A549 (cell line): ENCODE measurements around the gene PAPLN.
"Not testable (repeated sequence)": the region's sequence is repeated elsewhere in the genome, so short reads cannot be mapped to it uniquely, and the experiment has no call there.

Source experiments
- CBX8 ChIP-seq: fragments of 200-600 bp; sonication (generic); IDR thresholded peaks from 2 replicates; pipeline ENCODE4 v1.6.1; 2016
- FOSL2 ChIP-seq, 2 experiments: fragments of 450-650 bp in 1 of 2; fragments of >200 bp in 1 of 2; sonication (Bioruptor Twin) in 1 of 2; formaldehyde crosslinking; IDR thresholded peaks; 2 replicates each; pipeline versions ENCODE4 v1.5.0 to v1.6.1; 2016 to 2020; ENCODE audit warnings: mild to moderate bottlenecking in 1 of 2, moderate library complexity in 1 of 2
- JUNB ChIP-seq: fragments of >200 bp; sonication (Bioruptor Twin); formaldehyde crosslinking; IDR thresholded peaks from 2 replicates; pipeline ENCODE4 v1.6.1; 2016
- POLR2A ChIP-seq: IDR thresholded peaks from 2 replicates; pipeline ENCODE4 v1.6.1; 2012; ENCODE audit warnings: mild to moderate bottlenecking, low read length
- RAD21 ChIP-seq, 2 experiments: fragments of >200 bp in 1 of 2; sonication (Bioruptor Twin) in 1 of 2; formaldehyde crosslinking in 1 of 2; IDR thresholded peaks in 1 of 2; conservative IDR thresholded peaks in 1 of 2; 2 replicates in 1 of 2; 3 replicates in 1 of 2; pipeline ENCODE4 v1.6.1; 2012 to 2018; ENCODE audit warnings: inconsistent platforms in 1 of 2
- USF2 ChIP-seq: fragments of 450-650 bp; IDR thresholded peaks from 2 replicates; pipeline ENCODE4 v1.6.1; 2014; ENCODE audit warnings: antibody characterized with exemption
- ZC3H11A ChIP-seq: fragments of 450-650 bp; IDR thresholded peaks from 2 replicates; pipeline ENCODE4 v1.6.1; 2014; ENCODE audit warnings: antibody characterized with exemption, mild to moderate bottlenecking
- TF ChIP-seq, protein P1 (sequence below): fragments of >200 bp; sonication (Bioruptor Twin); formaldehyde crosslinking; IDR thresholded peaks from 3 replicates; pipeline ENCODE4 v1.5.1; 2016
- TF ChIP-seq, protein P2 (sequence below): IDR thresholded peaks from 2 replicates; pipeline ENCODE4 v1.6.1; 2012

- not testable (repeated sequence) for TF ChIP-seq USF2; JUNB; POLR2A; FOSL2 (IDR thresholded peaks at IDR 0.05); FOSL2 (CRISPR knock-in tag; IDR thresholded peaks at IDR 0.05); RAD21 (conservative IDR thresholded peaks at IDR 0.05 in 1 of 2, IDR thresholded peaks at IDR 0.05 in 1 of 2); ZC3H11A; CBX8
- TF ChIP-seq, protein P1, sequence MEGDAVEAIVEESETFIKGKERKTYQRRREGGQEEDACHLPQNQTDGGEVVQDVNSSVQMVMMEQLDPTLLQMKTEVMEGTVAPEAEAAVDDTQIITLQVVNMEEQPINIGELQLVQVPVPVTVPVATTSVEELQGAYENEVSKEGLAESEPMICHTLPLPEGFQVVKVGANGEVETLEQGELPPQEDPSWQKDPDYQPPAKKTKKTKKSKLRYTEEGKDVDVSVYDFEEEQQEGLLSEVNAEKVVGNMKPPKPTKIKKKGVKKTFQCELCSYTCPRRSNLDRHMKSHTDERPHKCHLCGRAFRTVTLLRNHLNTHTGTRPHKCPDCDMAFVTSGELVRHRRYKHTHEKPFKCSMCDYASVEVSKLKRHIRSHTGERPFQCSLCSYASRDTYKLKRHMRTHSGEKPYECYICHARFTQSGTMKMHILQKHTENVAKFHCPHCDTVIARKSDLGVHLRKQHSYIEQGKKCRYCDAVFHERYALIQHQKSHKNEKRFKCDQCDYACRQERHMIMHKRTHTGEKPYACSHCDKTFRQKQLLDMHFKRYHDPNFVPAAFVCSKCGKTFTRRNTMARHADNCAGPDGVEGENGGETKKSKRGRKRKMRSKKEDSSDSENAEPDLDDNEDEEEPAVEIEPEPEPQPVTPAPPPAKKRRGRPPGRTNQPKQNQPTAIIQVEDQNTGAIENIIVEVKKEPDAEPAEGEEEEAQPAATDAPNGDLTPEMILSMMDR: not testable (repeated sequence)
- TF ChIP-seq, protein P2, sequence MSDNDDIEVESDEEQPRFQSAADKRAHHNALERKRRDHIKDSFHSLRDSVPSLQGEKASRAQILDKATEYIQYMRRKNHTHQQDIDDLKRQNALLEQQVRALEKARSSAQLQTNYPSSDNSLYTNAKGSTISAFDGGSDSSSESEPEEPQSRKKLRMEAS: not testable (repeated sequence)
Observed at GRCh38 chr14:73194306-73194705, 43.0 kb upstream of the PAPLN start.
